Liver (tissue), 9 donors: Measurements from ENCODE around the gene BAHCC1. TPM values are rescaled to one million over a fixed set of nuclear protein-coding genes. Genes with fewer than 3 reads are reported as not detected.
A peak's percentile ranks its signal among the peaks of the same experiment; 100 is the strongest.

Source experiments
- DNase-seq: peaks from one replicate; pipeline ENCODE4 v3.0.0-alpha.2; 2017; ENCODE audit warnings: low spot score
- H3K27ac ChIP-seq, 2 donors: one replicate each; pipeline ENCODE4 v1.7.0; 2013; ENCODE audit warnings: inconsistent platforms in 2 of 2, low read length in 2 of 2, control low read depth in 1 of 2, low read depth in 1 of 2, mild to moderate bottlenecking in 1 of 2
- H3K27me3 ChIP-seq, 4 donors: one replicate each; pipeline versions ENCODE4 v1.6.1 to v1.7.0; 2013; ENCODE audit warnings: low read length in 3 of 4, inconsistent platforms in 1 of 4, mild to moderate bottlenecking in 1 of 4, moderate library complexity in 1 of 4; ENCODE audit not compliant: control insufficient read depth in 4 of 4, insufficient read depth in 4 of 4
- H3K36me3 ChIP-seq, 4 donors: one replicate each; pipeline versions ENCODE4 v1.6.1 to v1.7.0; 2013; ENCODE audit warnings: low read length in 3 of 4, mild to moderate bottlenecking in 3 of 4, low read depth in 1 of 4, moderate library complexity in 1 of 4; ENCODE audit not compliant: control insufficient read depth in 4 of 4, insufficient read depth in 3 of 4
- H3K4me1 ChIP-seq, 4 donors: one replicate each; pipeline versions ENCODE4 v1.6.1 to v1.7.0; 2013; ENCODE audit warnings: low read length in 3 of 4, mild to moderate bottlenecking in 3 of 4, moderate library complexity in 1 of 4; ENCODE audit not compliant: control insufficient read depth in 4 of 4, insufficient read depth in 4 of 4
- H3K4me3 ChIP-seq, 3 donors: one replicate each; pipeline versions ENCODE4 v1.6.1 to v1.7.0; 2013; ENCODE audit warnings: low read length in 3 of 3, control low read depth in 1 of 3, low read depth in 1 of 3, mild to moderate bottlenecking in 1 of 3
- H3K9ac ChIP-seq, 2 donors: one replicate each; pipeline ENCODE4 v1.7.0; 2013; ENCODE audit warnings: low read length in 2 of 2, mild to moderate bottlenecking in 2 of 2, moderate library complexity in 2 of 2, control low read depth in 1 of 2, low read depth in 1 of 2
- H3K9me3 ChIP-seq, 4 donors: one replicate each; pipeline versions ENCODE4 v1.6.1 to v1.7.0; 2013; ENCODE audit warnings: low read length in 3 of 4; ENCODE audit not compliant: control insufficient read depth in 4 of 4
- ATF3 ChIP-seq: IDR thresholded peaks from 2 replicates; pipeline ENCODE4 v1.6.1; 2016; ENCODE audit warnings: antibody characterized with exemption
- CTCF ChIP-seq: fragments of 150-350 bp; IDR thresholded peaks from 2 replicates; pipeline ENCODE4 v1.5.1; 2017; ENCODE audit warnings: improper control_type of control experiment, low read depth, low read length; ENCODE audit not compliant: missing input control
- FOXA2 ChIP-seq: IDR thresholded peaks from 2 replicates; pipeline ENCODE4 v1.6.1; 2016; ENCODE audit warnings: antibody characterized with exemption
- HNF4A ChIP-seq, 2 donors: conservative IDR thresholded peaks; 2 replicates each; pipeline ENCODE4 v1.6.1; 2016; ENCODE audit warnings: antibody characterized with exemption in 2 of 2, mild to moderate bottlenecking in 2 of 2
- JUND ChIP-seq, 2 donors: IDR thresholded peaks; 2 replicates each; pipeline ENCODE4 v1.6.1; 2016; ENCODE audit warnings: antibody characterized with exemption in 2 of 2
- NR2F2 ChIP-seq: IDR thresholded peaks from 2 replicates; pipeline ENCODE4 v1.6.1; 2016; ENCODE audit warnings: antibody characterized with exemption
- RAD21 ChIP-seq, 2 donors: IDR thresholded peaks; 2 replicates each; pipeline ENCODE4 v1.6.1; 2016; ENCODE audit warnings: antibody characterized with exemption in 2 of 2, mild to moderate bottlenecking in 2 of 2
- REST ChIP-seq: IDR thresholded peaks from 2 replicates; pipeline ENCODE4 v1.6.1; 2016; ENCODE audit warnings: antibody characterized with exemption, mild to moderate bottlenecking
- RXRA ChIP-seq, 2 donors: IDR thresholded peaks; 2 replicates each; pipeline ENCODE4 v1.6.1; 2017 to 2018; ENCODE audit warnings: antibody characterized with exemption in 2 of 2, mild to moderate bottlenecking in 1 of 2
- TAF1 ChIP-seq: conservative IDR thresholded peaks from 2 replicates; pipeline ENCODE4 v1.6.1; 2016; ENCODE audit warnings: antibody characterized with exemption, mild to moderate bottlenecking
- YY1 ChIP-seq: IDR thresholded peaks from 2 replicates; pipeline ENCODE4 v1.6.1; 2016; ENCODE audit warnings: antibody characterized with exemption, mild to moderate bottlenecking
- ZBTB33 ChIP-seq: IDR thresholded peaks from 2 replicates; pipeline ENCODE4 v1.6.1; 2016; ENCODE audit warnings: antibody characterized with exemption
- WGBS: extraction: QIAGEN DNeasy Blood & Tissue Kit; methylation state at CpG from one replicate; pipeline ENCODE4 v1.1.7; 2013; 5-methylcytosine and 5-hydroxymethylcytosine counted together
- polyA plus RNA-seq, 2 donors: library from polyadenylated mRNA; stranded (reverse) in 1 of 2; unstranded in 1 of 2; fragments of 200-250 nt in 1 of 2; fragments of >200 nt in 1 of 2; fragmentation: Nextera tagmentation in 1 of 2; extraction: Ambion mirVana in 1 of 2; gene quantifications; one replicate each; pipeline versions ENCODE4 v1.2.1 to v1.2.3, GENCODE V29; 2013 to 2015
- total RNA-seq, 2 donors: library from RNA; depleted of rRNA; stranded (reverse); fragments of >200 nt; gene quantifications; one replicate each; pipeline ENCODE4 v1.2.3, GENCODE V29; 2014
- donor health status: healthy.
- donor health status: healthy.
- donor health status: healthy.
- donor health status: healthy.
- donor health status: healthy.

BAHCC1 gene
- total and polyA plus RNA-seq, 4 donors, result 0.76 to 3.9 (median 2.5) TPM

GRCh38 chr17:81503619-81504018 lies 108.4 kb downstream of the BAHCC1 start (continued):
- TF ChIP-seq CTCF, result no peak
- no peak for TF ChIP-seq YY1
- no peak for TF ChIP-seq ATF3

- Histone ChIP-seq H3K9me3 (no peaks in the 10 kb centered on the region), H3K36me3 (peaks cover 3 to 22% (median 13%) of the 10 kb centered on the region in 4 donors), H3K27me3 (no peaks in the 10 kb centered on the region), H3K9ac (no peak overlapping the region), H3K27ac (no peak overlapping the region), H3K4me1 (peaks cover 3 to 36% (median 17%) of the 10 kb centered on the region in 4 donors), H3K4me3 (peak overlapping the region in 1 of 3 donors; percentile 97)
- no peak for TF ChIP-seq RAD21 (IDR thresholded peaks at IDR 0.05)
- TF ChIP-seq HNF4A (conservative IDR thresholded peaks at IDR 0.05), result peak in 1 of 2 donors; percentile 8
- no peak for TF ChIP-seq REST
- no peak for TF ChIP-seq ATF3
- no peak for TF ChIP-seq FOXA2
- TF ChIP-seq RXRA (IDR thresholded peaks at IDR 0.05), result peak in 1 of 2 donors; percentile 11
- no peak for TF ChIP-seq CTCF
- peak in 1 of 2 donors; percentile 9 for TF ChIP-seq JUND (IDR thresholded peaks at IDR 0.05)
- no peak for TF ChIP-seq TAF1
- TF ChIP-seq NR2F2, result no peak
- TF ChIP-seq ZBTB33, result no peak
- no peak for DNase-seq
- 55% methylated on average over 10 of the region's 10 CpGs for WGBS
Measured at GRCh38 chr17:81508639-81509206, 113.5 kb downstream of the BAHCC1 start.
